Skeletal muscle tissue (tissue), 4 donors: Measurements from ENCODE around the gene STK33. TPM values are rescaled to one million over a fixed set of nuclear protein-coding genes. Genes with fewer than 3 reads are reported as not detected.

Experiments
- H3K27ac ChIP-seq: one replicate; pipeline ENCODE4 v1.7.0; 2013; ENCODE audit warnings: mild to moderate bottlenecking, low read depth, low read length, inconsistent platforms
- H3K27me3 ChIP-seq, 3 donors: one replicate each; pipeline ENCODE4 v1.7.0; 2013; ENCODE audit warnings: low read length in 3 of 3; ENCODE audit not compliant: control insufficient read depth in 3 of 3, insufficient read depth in 3 of 3
- H3K36me3 ChIP-seq, 3 donors: one replicate each; pipeline ENCODE4 v1.7.0; 2013; ENCODE audit warnings: low read length in 3 of 3; ENCODE audit not compliant: control insufficient read depth in 3 of 3, insufficient read depth in 3 of 3
- H3K4me1 ChIP-seq, 3 donors: one replicate each; pipeline ENCODE4 v1.7.0; 2013; ENCODE audit warnings: low read length in 3 of 3, mild to moderate bottlenecking in 3 of 3; ENCODE audit not compliant: control insufficient read depth in 3 of 3, insufficient read depth in 3 of 3
- H3K4me3 ChIP-seq, 3 donors: one replicate each; pipeline ENCODE4 v1.7.0; 2013; ENCODE audit warnings: low read length in 3 of 3
- H3K9ac ChIP-seq, 3 donors: one replicate each; pipeline ENCODE4 v1.7.0; 2013; ENCODE audit warnings: low read length in 3 of 3, mild to moderate bottlenecking in 3 of 3, moderate library complexity in 2 of 3, low read depth in 1 of 3
- H3K9me3 ChIP-seq, 3 donors: one replicate each; pipeline ENCODE4 v1.7.0; 2013; ENCODE audit warnings: low read length in 3 of 3; ENCODE audit not compliant: control insufficient read depth in 3 of 3
- total RNA-seq: library from RNA; depleted of rRNA; stranded (reverse); fragments of >200 nt; gene quantifications from one replicate; pipeline ENCODE4 v1.2.3, GENCODE V29; 2014
- donor health status: Osteomylitis.

Gene STK33
- total RNA-seq: 3.1 TPM

GRCh38 chr11:8593935-8594909 is at the start of gene STK33:
Gene STK33 (minus strand): TSS chr11:8594228. CDS start chr11:8474905, 119,323 bp downstream.
- Histone ChIP-seq H3K9ac (peak within 1 kb of the TSS; percentile 51 to 81 (median 60)), H3K27me3 (peaks cover 3 to 11% (median 8%) of the 10 kb centered on the region in 3 donors), H3K4me1 (peaks cover 0 to 6% (median 4%) of the 10 kb centered on the region in 3 donors), H3K36me3 (no peaks in the 10 kb centered on the region), H3K4me3 (peak within 1 kb of the TSS; percentile 70 to 81 (median 71)), H3K27ac (no peak within 1 kb of the TSS), H3K9me3 (no peaks in the 10 kb centered on the region)

GRCh38 chr11:8642196-8642841 is 48.3 kb upstream of the STK33 start:
- Histone ChIP-seq H3K27me3 (no peaks in the 10 kb centered on the region), H3K9me3 (no peaks in the 10 kb centered on the region), H3K9ac (no peak overlapping the region), H3K4me1 (no peaks in the 10 kb centered on the region), H3K4me3 (no peak overlapping the region), H3K27ac (no peak overlapping the region), H3K36me3 (peaks cover 40 to 71% (median 62%) of the 10 kb centered on the region in 3 donors)

- Histone ChIP-seq H3K4me3 (no peak overlapping the region), H3K27ac (no peak overlapping the region), H3K4me1 (no peaks in the 10 kb centered on the region), H3K27me3 (no peaks in the 10 kb centered on the region), H3K9me3 (no peaks in the 10 kb centered on the region), H3K36me3 (peaks cover 37 to 71% (median 69%) of the 10 kb centered on the region in 3 donors), H3K9ac (no peak overlapping the region)
Observed at GRCh38 chr11:8641332-8641731, 47.3 kb upstream of the STK33 start.

- no peak overlapping the region for H3K27ac ChIP-seq
- H3K9me3 ChIP-seq: no peaks in the 10 kb centered on the region
- no peak overlapping the region for H3K4me3 ChIP-seq
- H3K9ac ChIP-seq: no peak overlapping the region
- H3K27me3 ChIP-seq: no peaks in the 10 kb centered on the region
- H3K4me1 ChIP-seq: no peaks in the 10 kb centered on the region
- peaks cover 37 to 63% (median 61%) of the 10 kb centered on the region in 3 donors for H3K36me3 ChIP-seq
Observed at GRCh38 chr11:8640267-8640906, 46.4 kb upstream of the STK33 start.

GRCh38 chr11:8639655-8640054 is 45.6 kb upstream of the STK33 start:
- H3K27ac ChIP-seq: no peak overlapping the region
- H3K4me1 ChIP-seq: no peaks in the 10 kb centered on the region
- H3K9ac ChIP-seq: no peak overlapping the region
- H3K4me3 ChIP-seq: no peak overlapping the region
- no peaks in the 10 kb centered on the region for H3K9me3 ChIP-seq
- H3K27me3 ChIP-seq: no peaks in the 10 kb centered on the region
- H3K36me3 ChIP-seq: peaks cover 36 to 62% (median 56%) of the 10 kb centered on the region in 3 donors

GRCh38 chr11:8638300-8638699 is 44.3 kb upstream of the STK33 start:
- no peaks in the 10 kb centered on the region for H3K9me3 ChIP-seq
- H3K36me3 ChIP-seq: peaks cover 43 to 58% (median 50%) of the 10 kb centered on the region in 3 donors
- H3K4me1 ChIP-seq: no peaks in the 10 kb centered on the region
- H3K9ac ChIP-seq: no peak overlapping the region
- H3K27me3 ChIP-seq: no peaks in the 10 kb centered on the region
- no peak overlapping the region for H3K27ac ChIP-seq
- no peak overlapping the region for H3K4me3 ChIP-seq

GRCh38 chr11:8636127-8636526 is 42.1 kb upstream of the STK33 start:
- Histone ChIP-seq H3K27me3 (no peaks in the 10 kb centered on the region), H3K9me3 (no peaks in the 10 kb centered on the region), H3K27ac (no peak overlapping the region), H3K36me3 (peaks cover 35 to 46% (median 39%) of the 10 kb centered on the region in 3 donors), H3K4me1 (no peaks in the 10 kb centered on the region), H3K9ac (no peak overlapping the region), H3K4me3 (no peak overlapping the region)

GRCh38 chr11:8634498-8634897 is 40.5 kb upstream of the STK33 start:
- Histone ChIP-seq H3K9ac (no peak overlapping the region), H3K9me3 (no peaks in the 10 kb centered on the region), H3K36me3 (peaks cover 30 to 35% (median 33%) of the 10 kb centered on the region in 3 donors), H3K4me3 (no peak overlapping the region), H3K4me1 (no peaks in the 10 kb centered on the region), H3K27me3 (no peaks in the 10 kb centered on the region), H3K27ac (no peak overlapping the region)

GRCh38 chr11:8631395-8632118 is 37.5 kb upstream of the STK33 start:
- H3K27me3 ChIP-seq: no peaks in the 10 kb centered on the region

More at GRCh38 chr11:8631395-8632118, 37.5 kb upstream of the STK33 start:
- H3K9ac ChIP-seq: no peak overlapping the region
- no peak overlapping the region for H3K27ac ChIP-seq
- no peaks in the 10 kb centered on the region for H3K4me1 ChIP-seq
- H3K36me3 ChIP-seq: peaks cover 13 to 17% (median 15%) of the 10 kb centered on the region in 3 donors
- H3K9me3 ChIP-seq: no peaks in the 10 kb centered on the region
- no peak overlapping the region for H3K4me3 ChIP-seq
